Measurements from ENCODE around the gene FARP2.

GRCh38 chr2:241314226-241315092, 41.6 kb upstream of the FARP2 start:
- TF ChIP-seq CTCF (IDR thresholded peaks at IDR 0.05; ENCODE audit: low read depth, low read length): no peak
- TF ChIP-seq EZH2phosphoT487 (IDR thresholded peaks at IDR 0.05; ENCODE audit: low read depth): no peak
